Stimulated activated CD8-positive, alpha-beta memory T cell treated with anti-CD3 and anti-CD28 coated beads, Interleukin-12 subunit alpha, Interleukin-12 subunit beta, amount 100 ng/mL, for 4 hours (primary cell): ENCODE results near the gene DNAL4.
A peak's percentile ranks its signal among the peaks of the same experiment; 100 is the strongest.

Experiments used
- DNase-seq: peaks from one replicate; pipeline ENCODE4 v3.0.0-alpha.2; 2020; ENCODE audit warnings: low read depth

DNAL4 gene

GRCh38 chr22:38793721-38794466, at the start of gene DNAL4:
Gene DNAL4 (minus strand): TSS chr22:38794143. CDS start chr22:38782731, 11,412 bp downstream.
- DNase-seq: peak; percentile 77

- DNase-seq: peak; percentile 26
Measured at GRCh38 chr22:38843201-38843656, 49.3 kb upstream of the DNAL4 start.

GRCh38 chr22:38842512-38843200, 48.7 kb upstream of the DNAL4 start:
- DNase-seq: no peak

- DNase-seq: no peak
Measured at GRCh38 chr22:38841635-38842034, 47.7 kb upstream of the DNAL4 start.

- DNase-seq: no peak
Measured at GRCh38 chr22:38841211-38841610, 47.3 kb upstream of the DNAL4 start.

- DNase-seq: no peak
Measured at GRCh38 chr22:38840129-38840528, 46.2 kb upstream of the DNAL4 start.

- DNase-seq: no peak
Measured at GRCh38 chr22:38839686-38840085, 45.7 kb upstream of the DNAL4 start.

- DNase-seq: no peak
Measured at GRCh38 chr22:38837414-38837928, 43.5 kb upstream of the DNAL4 start.

- DNase-seq: no peak
Measured at GRCh38 chr22:38835888-38836301, 42.0 kb upstream of the DNAL4 start.

- no peak for DNase-seq
Measured at GRCh38 chr22:38834991-38835390, 41.0 kb upstream of the DNAL4 start.

- DNase-seq: no peak
Measured at GRCh38 chr22:38834215-38834953, 40.4 kb upstream of the DNAL4 start.

- DNase-seq: no peak
Measured at GRCh38 chr22:38833061-38833460, 39.1 kb upstream of the DNAL4 start.

GRCh38 chr22:38832005-38832978, 38.3 kb upstream of the DNAL4 start:
- DNase-seq: no peak

GRCh38 chr22:38831166-38831945, 37.4 kb upstream of the DNAL4 start:
- no peak for DNase-seq

GRCh38 chr22:38830845-38831108, 36.8 kb upstream of the DNAL4 start:
- no peak for DNase-seq

GRCh38 chr22:38830026-38830844, 36.3 kb upstream of the DNAL4 start:
- no peak for DNase-seq

- DNase-seq: no peak
Measured at GRCh38 chr22:38829485-38829884, 35.5 kb upstream of the DNAL4 start.

GRCh38 chr22:38828616-38829205, 34.8 kb upstream of the DNAL4 start:
- no peak for DNase-seq

- no peak for DNase-seq
Measured at GRCh38 chr22:38828191-38828590, 34.2 kb upstream of the DNAL4 start.

- no peak for DNase-seq
Measured at GRCh38 chr22:38827510-38827909, 33.6 kb upstream of the DNAL4 start.
